GM19193 (cell line): ENCODE measurements around the gene FSTL4.

Experiments
- POLR2A ChIP-seq: IDR thresholded peaks from 4 replicates; pipeline ENCODE4 v1.6.1; 2011; ENCODE audit not compliant: insufficient read depth, insufficient read length; ENCODE audit errors: extremely low read depth

FSTL4 gene

GRCh38 chr5:133253070-133253469 is 359.3 kb downstream of the FSTL4 start:
- no peak for TF ChIP-seq POLR2A

DNA sequence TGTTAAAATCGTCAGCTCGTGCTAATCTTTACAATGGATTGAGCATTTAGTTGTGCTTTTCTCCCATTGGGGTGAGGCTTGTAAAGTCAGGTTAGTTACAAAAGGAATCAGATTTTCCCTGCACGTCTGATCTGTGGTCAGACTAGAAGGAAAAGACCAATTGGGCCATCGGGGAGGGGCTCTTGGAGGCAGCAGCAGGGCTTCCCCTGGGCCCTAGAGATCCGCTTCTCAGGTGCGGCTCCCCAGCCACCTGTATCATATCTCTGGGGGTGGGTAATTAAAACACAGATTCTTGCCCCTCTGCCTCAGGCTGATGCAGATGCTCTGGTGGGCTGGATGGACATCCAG is 360.2 kb downstream of the FSTL4 start:
- TF ChIP-seq POLR2A: no peak

DNA sequence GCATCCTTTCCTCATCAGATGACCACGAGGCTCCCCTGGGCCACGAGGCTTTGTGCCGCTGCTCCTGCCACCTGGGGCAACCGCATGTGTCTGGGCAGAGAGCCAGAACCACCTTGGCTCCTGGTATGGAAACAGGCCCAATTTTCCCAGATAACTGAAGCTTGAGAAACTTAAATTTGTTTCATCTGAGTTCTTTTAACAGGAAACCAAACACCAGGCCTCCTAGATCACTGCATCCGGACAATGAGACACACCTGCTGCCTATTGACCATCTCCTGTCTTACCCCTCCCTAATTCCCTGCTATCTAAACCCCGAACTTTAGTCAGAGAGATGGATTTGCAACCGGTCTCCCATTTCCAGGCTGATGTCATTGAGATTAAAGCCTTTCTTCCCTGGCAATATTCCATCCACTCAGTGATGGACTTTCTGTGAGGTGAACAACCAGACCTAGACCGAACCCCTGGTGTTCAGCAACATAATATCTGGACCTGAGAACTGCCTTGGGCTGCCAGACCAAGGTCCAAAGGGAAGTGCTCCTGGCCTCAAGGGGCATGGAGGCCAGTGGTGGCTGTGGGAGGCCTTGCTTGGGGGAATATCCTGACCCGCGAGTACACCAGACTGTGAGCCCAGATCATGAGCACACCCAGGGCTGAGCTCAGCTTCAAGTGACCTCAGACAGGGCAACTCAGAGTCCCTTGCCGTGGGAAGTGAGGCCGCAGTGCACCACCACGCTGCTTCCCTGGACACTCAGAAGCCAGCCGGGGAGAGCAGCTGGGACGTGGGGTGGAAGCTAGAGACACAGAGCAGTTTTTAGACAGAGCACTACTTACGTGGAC is 360.8 kb downstream of the FSTL4 start:
- no peak for TF ChIP-seq POLR2A

DNA sequence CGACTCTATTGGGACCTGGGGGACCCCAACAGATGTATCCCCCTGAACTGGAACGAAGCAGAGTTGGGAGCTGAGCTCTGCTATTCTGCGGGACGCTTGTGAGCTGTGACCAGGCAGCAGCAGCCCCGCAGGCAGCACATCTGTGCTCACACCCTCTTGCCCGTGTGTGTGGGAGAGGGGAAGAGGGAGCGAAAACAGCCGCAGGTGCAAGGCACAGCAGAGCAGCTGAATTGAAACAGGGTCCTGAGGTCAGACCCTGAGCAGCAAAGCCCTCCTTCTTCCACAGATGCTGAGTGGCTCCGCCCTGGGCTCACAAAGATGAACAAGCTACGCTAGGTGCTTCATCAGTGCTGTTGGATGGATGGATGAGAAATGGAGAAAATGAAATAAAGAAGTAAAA is 361.8 kb downstream of the FSTL4 start:
- no peak for TF ChIP-seq POLR2A

DNA sequence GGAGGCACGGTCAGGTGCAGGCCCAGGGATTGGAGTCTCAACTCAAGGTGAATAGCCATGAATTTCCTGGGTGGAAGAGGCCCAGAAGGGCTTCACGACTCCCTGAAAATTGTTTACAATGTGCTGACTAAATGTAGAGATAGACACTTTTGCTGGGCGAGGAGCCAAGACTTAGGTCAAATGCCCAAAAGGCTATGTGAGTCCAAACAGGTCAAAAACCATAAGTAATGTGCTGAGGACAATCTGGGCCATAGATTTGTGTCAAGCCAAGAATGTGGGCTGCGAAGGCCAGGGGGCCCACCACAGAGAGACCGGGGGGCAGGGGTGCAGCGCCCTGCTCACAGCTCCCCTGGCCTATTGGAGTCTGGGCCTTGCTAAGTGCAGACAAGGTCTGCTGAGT is 362.7 kb downstream of the FSTL4 start:
- TF ChIP-seq POLR2A: no peak

DNA sequence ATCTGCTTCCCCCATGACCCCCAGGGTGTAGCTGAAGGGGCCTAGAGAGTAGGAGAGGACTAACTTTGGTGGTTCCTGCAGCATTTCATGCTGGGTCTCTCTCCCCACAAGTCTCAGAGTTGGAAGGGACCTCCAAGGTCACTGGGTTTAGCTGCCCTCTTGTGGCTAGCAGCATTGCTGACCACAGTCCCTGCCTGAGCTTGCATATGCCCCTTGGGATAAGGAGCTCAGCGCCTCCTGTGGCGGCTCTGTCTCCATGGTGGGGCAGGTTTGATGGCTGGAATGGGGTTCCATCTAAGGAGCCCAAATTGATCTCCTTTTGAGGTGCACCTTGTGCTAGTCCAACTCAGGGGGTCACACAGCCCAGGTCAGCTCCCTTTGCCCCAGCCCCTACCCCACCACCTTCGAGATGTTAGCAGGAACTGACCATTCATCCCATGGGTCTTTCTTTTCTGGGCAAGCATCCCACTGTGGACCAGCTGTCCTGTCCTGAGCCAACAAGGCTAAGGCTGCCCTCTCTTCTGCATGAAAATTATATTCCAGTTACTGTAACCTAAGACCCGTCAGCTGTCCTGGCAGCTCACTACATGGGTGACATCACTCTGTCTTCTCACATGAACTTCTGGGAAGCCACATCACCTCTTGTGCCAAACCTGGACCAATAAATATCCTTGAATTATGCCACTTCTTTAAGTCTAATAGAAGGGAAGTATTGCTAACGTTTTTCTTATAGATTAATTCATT is 364.3 kb downstream of the FSTL4 start:
- TF ChIP-seq POLR2A: no peak

DNA sequence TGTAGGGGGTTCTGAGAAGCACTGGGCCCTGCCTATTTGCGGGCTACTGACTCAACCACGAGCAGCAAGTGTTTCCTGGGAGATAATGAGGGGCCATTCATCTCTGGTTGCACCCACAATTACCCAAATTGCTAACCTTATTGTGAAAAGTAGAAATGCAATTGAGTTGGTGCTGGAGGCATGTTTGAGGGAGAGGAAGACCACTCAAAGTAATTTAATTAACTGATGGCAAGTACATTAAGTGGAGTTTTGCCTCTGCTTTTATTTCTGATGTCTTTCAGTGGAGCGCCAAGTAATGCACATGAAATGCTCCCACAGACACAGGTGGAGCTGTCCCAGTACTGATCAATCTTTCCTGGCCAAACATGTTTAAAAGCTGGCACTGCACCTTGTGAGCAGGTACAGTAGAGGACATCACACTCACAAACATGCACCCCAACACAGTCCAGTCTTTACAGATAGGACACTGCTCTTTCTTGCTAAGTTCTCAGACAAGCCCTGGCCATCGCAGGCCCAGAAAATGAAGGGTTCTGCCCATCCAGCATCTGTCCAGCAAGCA is 365.1 kb downstream of the FSTL4 start:
- no peak for TF ChIP-seq POLR2A

DNA sequence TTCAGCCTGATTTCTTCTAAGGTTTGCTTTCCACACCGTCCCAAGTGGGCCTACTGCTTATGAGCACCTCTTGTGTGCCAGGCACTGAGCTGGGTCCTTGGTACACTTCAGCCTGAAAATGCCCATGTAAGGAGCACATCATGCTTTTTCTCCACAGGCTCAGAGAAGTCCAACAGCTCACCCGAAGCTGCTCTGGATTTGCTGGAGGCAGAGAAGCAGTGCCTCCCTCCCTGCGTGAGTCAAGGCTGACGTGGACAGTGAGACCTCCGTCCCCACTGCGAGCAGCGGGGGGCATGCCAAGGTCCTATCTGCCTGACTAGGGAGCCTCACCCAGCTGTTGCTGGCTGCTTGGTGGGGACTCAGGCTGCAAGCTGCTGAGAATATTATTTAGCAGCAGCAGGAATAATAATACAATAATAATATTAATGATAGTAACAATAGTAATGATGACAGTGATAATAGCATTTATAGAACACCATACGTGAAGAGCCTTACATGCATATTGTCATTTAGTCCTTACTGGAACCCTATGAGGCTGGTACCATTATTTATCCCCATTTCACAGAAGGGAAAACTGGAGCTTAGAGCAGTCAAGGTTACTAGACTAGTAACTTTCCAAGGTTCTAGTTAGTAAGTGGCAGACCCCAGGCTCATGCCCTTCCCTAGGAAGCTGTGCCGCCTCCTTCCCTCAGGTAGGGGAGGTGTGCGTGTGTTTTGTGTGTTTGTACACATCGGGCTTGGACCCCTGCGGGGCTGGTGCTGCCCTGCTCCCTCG is 365.8 kb downstream of the FSTL4 start:
- TF ChIP-seq POLR2A: no peak

GRCh38 chr5:133246053-133246370 is 366.3 kb downstream of the FSTL4 start:
- TF ChIP-seq POLR2A: no peak

DNA sequence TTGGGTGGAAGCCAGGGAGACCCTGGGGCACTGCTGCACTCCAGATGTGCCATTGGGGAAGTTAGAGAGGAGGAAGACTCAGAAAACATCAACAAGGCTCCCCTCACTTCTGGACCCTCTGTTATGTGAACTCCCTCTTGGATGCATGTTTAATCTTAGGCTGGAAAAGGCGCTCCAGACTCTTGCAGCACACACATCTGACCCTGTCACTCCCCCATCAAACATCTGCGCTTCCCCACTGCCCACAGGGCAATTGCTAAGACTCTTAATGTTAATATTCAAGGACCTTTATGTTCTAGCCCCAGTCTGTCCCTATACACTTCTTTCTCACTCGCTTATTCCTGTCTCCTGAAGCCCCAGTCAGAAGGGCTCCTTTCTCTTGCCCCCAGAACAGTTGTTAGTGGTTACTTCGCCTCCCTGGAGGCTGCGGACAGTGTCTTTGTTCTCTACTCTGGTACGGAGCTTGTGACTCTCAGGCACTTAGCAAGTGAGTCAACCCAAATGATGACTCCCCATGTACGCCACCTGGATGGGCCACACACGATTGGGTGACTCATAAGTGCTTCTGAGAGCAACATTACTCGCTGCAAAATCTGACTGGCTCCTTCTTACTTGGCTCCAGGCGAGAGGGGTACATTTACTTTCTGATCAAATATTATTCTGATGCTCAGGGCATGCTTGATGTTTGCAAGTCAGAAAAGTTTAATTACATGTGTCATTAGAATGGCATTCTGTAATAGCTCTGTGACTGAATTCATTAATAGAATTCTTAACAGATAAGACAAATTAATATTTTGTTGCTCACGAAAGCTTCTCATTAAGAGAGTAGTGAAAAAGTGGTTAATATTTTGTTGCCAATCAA is 366.9 kb downstream of the FSTL4 start:
- TF ChIP-seq POLR2A: no peak

GRCh38 chr5:133244242-133244641 is 368.1 kb downstream of the FSTL4 start:
- TF ChIP-seq POLR2A: no peak

DNA sequence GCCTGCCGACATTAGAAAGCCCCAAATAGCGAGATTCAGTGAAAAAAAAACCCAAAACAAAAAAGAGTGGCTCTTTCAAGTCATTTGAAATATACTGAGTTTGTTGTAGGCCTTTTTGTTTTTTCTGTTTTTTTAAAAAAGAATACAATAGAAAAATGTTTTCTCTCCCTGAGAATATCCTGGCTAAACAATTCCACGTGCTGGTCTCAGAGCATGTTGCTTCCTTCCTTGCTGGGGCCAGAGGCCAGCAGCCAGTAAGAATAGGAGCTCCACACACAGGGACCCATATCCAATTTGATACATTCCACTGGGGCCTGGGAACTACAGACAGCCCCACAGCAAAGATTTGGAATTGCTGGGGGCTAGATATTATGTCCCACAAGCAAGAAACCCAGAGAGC is 369.1 kb downstream of the FSTL4 start:
- no peak for TF ChIP-seq POLR2A

DNA sequence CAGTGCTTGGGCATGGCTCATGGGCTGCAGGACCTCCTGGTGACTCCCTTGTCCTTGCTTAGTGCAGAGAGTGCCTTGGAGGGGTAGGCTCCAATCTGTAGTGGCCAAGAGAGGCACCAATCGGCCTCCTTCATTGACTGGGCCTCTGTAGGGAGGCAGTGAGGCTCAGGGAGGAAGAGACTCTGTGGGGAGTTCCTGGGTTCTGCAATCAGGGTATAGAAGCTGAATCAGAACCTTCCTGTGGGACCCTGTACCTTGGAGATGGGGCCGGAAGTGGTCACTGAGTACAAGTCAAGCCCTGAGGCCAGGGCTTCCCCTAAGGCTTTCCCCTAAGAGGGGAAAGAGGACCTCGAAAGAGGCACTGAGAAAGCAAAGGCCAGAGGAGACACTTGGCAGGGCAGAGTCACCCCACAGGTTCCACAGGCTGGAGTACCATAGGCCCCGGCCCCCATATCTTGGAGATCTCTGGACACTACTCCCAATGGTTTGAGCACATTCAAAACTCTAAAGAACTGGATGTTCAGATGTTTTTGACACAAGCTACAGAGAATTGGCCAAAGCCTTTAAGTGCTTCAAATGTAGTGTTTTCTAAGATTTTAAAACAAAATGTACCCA is 370.0 kb downstream of the FSTL4 start:
- TF ChIP-seq POLR2A: no peak
